Raji (cell line): ENCODE measurements around the gene NAALADL1.

Experiments
- POLR2A ChIP-seq: IDR thresholded peaks from 2 replicates; pipeline ENCODE4 v1.6.1; 2011; ENCODE audit warnings: low read depth, low read length, control low read depth; ENCODE audit not compliant: insufficient read depth

The NAALADL1 gene

GRCh38 chr11:65066805-65067291 lies 8.5 kb upstream of the NAALADL1 start:
- no peak for TF ChIP-seq POLR2A

- TF ChIP-seq POLR2A: no peak
Observed at GRCh38 chr11:65066315-65066714, 8.0 kb upstream of the NAALADL1 start.

GRCh38 chr11:65065851-65066250 lies 7.5 kb upstream of the NAALADL1 start:
- no peak for TF ChIP-seq POLR2A

DNA sequence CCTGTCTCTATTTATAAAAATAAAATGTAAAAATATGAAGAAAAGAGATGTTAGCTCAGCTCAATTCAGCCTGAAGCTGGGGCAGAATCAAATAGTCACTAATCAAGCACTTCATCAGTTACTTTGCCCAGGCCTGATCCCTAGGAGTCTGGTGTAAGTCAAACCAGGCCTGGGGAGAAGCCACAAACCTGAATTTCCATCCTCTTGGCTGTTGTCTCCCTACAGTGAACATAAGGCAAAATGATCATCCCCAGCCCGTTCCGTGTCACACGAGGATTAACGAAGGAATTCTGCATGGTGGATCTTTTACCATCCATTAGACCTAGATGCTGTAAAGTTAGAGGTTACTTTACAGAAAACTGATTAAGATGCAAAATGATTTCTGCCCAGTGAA lies 6.5 kb upstream of the NAALADL1 start:
- TF ChIP-seq POLR2A: no peak

GRCh38 chr11:65063532-65063931 lies 5.2 kb upstream of the NAALADL1 start:
- TF ChIP-seq POLR2A: no peak

GRCh38 chr11:65060913-65061408 lies 2.6 kb upstream of the NAALADL1 start:
- no peak for TF ChIP-seq POLR2A

- no peak for TF ChIP-seq POLR2A
Observed at GRCh38 chr11:65059959-65060824, 1.8 kb upstream of the NAALADL1 start.

DNA sequence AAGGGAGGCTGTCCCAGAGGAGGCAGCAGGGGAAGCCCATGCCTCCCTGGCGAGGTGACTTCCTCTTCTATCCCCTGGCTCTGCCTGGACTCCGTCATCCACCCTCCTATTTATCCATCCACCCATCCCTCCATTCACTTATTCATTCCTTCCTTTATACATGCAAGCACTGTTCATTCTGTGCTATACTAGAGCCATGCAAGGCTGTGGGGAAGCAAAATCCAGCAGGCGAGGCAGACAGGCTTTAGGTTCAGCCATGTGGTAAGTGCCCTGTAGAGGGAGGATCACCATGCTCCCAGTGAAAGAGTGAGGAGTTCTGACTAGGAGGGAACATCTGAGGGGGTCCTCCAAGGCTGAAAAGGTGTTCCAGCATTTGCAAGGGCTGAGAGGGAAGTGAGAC lies 1.2 kb upstream of the NAALADL1 start:
- TF ChIP-seq POLR2A: no peak

GRCh38 chr11:65058012-65058411 lies 341 bp downstream of the NAALADL1 start:
- TF ChIP-seq POLR2A: no peak

DNA sequence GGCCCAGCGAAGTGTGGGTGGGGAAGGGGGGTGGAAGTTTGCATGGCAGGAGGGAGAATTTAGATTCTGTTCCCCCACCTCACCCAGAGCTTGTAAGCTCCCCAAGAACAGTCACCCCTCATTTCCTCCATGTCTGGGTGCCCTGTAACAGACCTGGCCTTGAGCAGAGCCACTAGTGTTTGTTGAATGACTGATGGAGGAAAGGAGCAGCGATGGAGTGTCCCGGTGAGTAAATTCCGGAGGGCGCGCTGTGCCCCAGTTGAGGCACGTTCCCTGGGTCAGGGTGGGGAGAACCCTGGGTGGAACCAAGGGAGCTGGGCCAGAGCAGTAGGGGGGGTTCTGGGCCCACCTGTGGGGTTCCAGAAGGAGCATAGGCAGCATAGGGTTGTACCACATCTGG lies 827 bp downstream of the NAALADL1 start:
- no peak for TF ChIP-seq POLR2A

- TF ChIP-seq POLR2A: no peak
Observed at GRCh38 chr11:65056999-65057398, 1.4 kb downstream of the NAALADL1 start.

- TF ChIP-seq POLR2A: no peak
Observed at GRCh38 chr11:65055538-65055937, 2.8 kb downstream of the NAALADL1 start.

GRCh38 chr11:65053827-65054508 lies 4.4 kb downstream of the NAALADL1 start:
- TF ChIP-seq POLR2A: no peak

- no peak for TF ChIP-seq POLR2A
Observed at GRCh38 chr11:65051398-65051858, 6.9 kb downstream of the NAALADL1 start.

DNA sequence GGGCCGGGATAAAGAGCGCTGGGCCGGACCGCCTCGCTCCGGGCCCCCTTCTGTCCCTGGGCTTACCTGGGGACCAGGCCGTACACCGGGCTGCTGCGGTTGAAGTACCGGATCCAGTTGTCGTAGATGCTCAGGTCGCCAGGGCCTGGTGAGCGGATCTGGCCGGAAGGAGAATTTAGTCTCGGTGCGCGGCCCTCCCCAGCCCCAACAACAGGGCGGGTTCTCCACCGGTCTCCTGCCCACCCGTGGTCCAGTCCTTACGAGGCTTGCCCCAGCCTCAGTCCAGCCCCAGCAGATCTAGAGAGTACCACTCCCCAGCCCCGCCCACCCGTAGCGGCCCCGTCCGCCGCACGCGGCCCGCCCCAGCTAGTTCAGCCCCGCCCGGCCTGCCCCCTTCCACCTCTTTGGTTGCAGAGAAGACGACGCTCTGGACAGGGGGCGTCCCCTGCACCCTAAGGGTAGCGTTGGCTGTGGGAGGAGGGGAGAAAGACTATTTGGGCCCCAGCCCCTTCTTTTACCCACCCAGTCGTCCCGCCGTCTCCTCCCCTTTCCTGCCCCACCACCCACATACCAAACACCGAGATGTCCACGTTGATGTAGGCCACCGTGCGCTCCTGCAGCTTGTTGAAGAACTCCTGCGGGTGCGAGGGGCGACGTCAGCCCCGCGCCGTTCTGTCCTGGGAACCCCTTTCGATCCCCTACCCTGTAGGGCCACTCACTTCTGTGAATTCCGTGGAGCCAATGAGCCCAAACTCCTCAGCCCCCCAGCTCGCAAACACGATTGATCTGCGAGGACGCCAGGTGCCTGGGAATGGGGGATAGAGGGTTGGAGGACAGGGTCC lies 10.6 kb downstream of the NAALADL1 start:
- no peak for TF ChIP-seq POLR2A
